Loucy (cell line): ENCODE measurements around the gene CSNK1G1.

Experiments used
- EZH2phosphoT487 ChIP-seq: fragments of 200-600 bp; IDR thresholded peaks from 2 replicates; pipeline ENCODE4 v1.6.1; 2018; ENCODE audit warnings: antibody characterized with exemption, mild to moderate bottlenecking, moderate library complexity, borderline replicate concordance
- TF ChIP-seq, protein P1 (sequence below): fragments of 200-600 bp; sonication (generic); conservative IDR thresholded peaks from 2 replicates; pipeline ENCODE4 v1.5.1; 2014; ENCODE audit warnings: mild to moderate bottlenecking, antibody characterized with exemption, low read length

DNA sequence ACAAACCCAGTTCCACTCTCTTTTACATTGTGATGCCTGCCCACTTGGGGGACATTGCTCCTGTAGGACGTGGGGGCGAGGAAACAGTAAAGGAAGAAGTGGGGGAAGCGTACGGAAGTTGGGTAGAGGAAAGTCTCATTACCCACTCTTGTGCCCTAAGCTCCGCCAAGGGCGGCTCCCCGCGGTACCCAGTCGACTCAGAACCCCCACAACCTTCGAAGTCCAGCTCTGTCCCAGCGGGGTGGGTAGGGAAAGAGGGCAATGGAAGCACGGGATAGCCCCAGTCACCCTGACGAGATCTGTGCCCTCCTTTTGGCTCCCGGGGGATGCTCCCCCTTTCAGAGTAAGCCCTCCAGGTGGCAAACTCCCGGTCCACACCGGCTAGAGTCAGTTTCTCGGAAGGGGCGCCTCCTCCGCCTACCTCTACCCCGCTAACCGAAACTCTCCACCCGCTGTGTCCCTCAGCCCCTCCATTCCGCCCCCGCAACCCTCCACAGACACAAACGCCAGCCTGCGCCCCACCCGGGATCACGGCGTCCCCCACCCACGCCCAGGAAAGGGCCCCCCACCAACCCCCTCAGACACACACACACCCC, 527 bp downstream of the CSNK1G1 start:
- TF ChIP-seq, protein P1, sequence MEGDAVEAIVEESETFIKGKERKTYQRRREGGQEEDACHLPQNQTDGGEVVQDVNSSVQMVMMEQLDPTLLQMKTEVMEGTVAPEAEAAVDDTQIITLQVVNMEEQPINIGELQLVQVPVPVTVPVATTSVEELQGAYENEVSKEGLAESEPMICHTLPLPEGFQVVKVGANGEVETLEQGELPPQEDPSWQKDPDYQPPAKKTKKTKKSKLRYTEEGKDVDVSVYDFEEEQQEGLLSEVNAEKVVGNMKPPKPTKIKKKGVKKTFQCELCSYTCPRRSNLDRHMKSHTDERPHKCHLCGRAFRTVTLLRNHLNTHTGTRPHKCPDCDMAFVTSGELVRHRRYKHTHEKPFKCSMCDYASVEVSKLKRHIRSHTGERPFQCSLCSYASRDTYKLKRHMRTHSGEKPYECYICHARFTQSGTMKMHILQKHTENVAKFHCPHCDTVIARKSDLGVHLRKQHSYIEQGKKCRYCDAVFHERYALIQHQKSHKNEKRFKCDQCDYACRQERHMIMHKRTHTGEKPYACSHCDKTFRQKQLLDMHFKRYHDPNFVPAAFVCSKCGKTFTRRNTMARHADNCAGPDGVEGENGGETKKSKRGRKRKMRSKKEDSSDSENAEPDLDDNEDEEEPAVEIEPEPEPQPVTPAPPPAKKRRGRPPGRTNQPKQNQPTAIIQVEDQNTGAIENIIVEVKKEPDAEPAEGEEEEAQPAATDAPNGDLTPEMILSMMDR, result no peak
- no peak for TF ChIP-seq EZH2phosphoT487
